HG02763 (cell line): ENCODE measurements around the gene TRMT10C.
"Not testable (repeated sequence)": the region's sequence is repeated elsewhere in the genome, so short reads cannot be mapped to it uniquely, and the experiment has no call there.

Experiments
- ATAC-seq: cut with Tn5 transposase; IDR thresholded peaks from one replicate; pipeline ENCODE4 v1.9.1; 2021; ENCODE audit warnings: mild to moderate bottlenecking, moderate library complexity; ENCODE audit not compliant: unreplicated experiment

TRMT10C gene

GRCh38 chr3:101561630-101562328 lies at the start of gene TRMT10C:
TRMT10C (plus strand) TSS chr3:101561868; CDS start chr3:101564782, 2,914 bp downstream.
- ATAC-seq = peak; percentile 99

DNA sequence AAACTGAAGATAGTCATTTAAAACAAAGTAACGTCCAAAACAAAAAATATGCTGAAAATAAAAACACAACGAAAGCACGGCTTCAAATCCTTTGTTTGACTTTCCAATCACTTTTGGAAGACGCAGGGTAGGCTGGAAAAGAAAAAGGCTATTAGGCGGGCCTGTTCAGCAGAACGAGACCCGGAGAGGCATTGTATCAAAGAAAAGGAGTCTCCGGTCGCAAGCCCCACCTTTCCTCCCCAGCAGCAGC lies 49.3 kb upstream of the TRMT10C start:
- ATAC-seq = peak; percentile 33

DNA sequence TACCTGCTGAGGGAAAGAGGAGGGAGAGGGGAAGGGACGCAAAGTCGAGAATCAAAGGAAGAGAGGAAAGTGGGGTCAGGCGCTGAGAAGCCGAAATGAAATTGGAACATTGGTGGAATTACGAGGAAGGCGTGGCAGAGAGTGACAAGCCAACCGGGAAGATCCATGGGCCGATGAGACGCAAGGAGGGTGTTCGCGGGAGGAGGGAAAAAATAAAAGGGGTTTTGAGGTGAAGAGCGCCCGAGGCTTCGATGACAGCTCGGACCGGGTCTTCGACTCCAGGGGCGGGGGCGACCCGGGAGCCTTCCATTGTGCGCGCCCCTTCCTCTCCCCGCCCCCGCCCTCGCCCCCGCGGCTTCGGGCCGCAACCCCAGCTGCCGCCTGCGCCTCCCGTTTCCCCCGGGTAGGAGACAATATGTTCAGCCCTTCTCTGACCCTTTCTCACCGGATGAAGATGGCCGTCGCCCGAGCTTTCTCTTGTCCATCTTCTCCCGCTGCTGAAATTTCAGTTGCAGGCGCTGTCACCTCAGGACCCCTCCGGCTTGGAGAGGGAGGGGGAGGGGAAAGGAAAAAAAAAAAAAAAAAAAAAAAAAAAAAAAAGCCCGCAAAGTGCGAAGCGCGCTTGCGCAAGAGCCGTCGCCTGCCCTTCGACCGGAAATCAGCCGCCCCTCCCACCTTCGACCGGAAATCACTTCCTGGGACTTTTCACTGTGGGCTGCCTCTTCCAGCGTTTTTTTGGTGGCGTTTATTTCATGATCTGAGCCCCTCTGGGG lies 48.8 kb upstream of the TRMT10C start, which contains the start of gene SENP7:
SENP7 (minus strand) TSS at position 567 of the 773 bp plus-strand sequence; CDS start at position 485, 82 bp downstream.
- peak; percentile 68 for ATAC-seq

GRCh38 chr3:101513419-101513986 lies 48.2 kb upstream of the TRMT10C start:
- peak; percentile 24 for ATAC-seq

- peak; percentile 97 for ATAC-seq
Measured at GRCh38 chr3:101518421-101518871, 43.2 kb upstream of the TRMT10C start.

DNA sequence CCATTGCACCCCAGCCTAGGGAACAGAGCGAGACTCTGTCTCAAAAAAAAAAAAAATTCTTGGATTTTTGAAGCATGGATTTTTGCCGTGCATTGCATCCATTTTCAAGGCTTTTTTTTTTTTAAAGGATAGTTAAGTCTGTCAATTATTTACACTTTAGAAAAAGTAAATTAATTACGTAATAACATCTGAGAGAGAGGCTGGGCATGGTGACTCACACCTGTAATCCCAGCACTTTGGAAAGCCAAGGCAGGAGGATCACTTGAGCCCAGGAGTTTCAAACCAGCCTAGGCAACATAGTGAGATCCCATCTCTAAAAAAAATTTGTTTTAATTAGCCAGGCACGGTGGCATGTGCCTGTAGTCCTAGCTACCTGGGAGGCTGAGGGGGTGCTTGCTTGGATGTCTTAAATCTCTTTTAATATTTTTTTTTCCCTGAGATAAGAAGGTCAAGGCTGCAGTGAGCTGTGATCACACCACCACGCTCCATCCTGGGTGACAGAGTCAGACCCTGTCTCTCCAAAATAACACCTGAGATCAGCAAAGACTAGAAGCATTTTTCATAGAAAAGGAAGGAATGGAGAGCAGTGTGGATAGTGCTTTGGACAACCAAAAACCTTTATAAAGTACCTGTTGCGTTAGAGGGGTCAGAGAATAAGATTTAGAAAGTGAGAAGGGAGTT lies 41.8 kb upstream of the TRMT10C start:
- ATAC-seq = no peak

DNA sequence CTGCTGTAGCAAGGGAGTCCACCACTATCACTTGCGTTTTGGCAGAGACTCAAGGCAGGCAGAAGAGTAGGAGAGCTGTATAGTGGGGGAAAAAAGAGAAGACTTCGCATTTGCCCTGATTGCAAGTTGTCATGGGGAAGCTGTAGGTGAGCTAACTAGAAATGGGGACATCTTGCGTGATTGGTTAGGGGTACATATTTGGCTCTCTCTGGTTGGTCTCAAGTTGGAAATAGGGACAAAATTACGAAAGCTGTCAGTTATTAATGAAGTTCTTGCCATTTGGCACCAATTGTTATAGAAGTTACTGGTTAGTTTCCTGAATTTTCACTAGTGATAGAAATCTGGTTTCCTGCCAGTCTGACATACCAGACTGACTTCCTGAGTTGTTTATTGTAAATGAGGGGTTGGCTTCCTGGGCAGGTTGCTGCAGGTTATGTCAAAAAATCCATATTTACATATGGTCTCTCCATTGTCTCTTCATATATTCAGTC lies 40.4 kb upstream of the TRMT10C start:
- no peak for ATAC-seq

DNA sequence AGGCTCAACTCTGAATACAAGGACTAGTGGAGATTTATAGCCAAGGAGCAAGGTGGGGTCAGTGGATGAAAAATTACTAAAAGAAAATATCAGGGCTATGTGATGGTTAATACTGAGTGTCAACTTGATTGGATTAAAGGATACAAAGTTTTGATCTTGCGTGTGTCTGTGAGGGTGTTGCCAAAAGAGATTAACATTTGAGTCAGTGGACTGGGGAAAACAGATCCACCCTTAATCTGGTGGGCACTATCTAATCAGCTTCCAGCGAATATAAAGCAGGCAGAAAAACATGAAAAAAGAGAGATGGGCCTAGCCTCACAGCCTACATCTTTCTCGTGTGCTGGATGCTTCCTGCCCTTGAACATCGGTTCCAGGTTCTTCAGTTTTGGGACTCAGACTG lies 34.2 kb upstream of the TRMT10C start:
- ATAC-seq = no peak

DNA sequence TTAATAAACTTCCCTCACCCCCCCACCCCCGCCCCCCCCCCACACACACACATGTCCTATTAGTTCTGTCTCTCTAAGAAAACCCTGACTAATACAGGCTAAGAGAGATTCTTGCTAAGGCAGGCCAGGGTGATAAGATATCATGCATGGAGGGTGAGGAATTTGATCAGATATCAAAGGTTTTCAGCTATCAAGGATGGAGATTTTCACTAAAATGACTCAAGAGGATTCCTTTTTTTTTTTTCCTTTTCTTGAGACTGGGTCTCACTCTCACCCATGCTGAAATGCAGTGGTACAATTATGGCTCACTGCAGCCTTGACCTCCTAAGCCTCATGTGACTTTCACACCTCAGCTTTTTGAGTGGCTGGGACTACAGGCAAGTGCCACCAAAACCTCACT lies 33.8 kb upstream of the TRMT10C start:
- ATAC-seq = no peak

DNA sequence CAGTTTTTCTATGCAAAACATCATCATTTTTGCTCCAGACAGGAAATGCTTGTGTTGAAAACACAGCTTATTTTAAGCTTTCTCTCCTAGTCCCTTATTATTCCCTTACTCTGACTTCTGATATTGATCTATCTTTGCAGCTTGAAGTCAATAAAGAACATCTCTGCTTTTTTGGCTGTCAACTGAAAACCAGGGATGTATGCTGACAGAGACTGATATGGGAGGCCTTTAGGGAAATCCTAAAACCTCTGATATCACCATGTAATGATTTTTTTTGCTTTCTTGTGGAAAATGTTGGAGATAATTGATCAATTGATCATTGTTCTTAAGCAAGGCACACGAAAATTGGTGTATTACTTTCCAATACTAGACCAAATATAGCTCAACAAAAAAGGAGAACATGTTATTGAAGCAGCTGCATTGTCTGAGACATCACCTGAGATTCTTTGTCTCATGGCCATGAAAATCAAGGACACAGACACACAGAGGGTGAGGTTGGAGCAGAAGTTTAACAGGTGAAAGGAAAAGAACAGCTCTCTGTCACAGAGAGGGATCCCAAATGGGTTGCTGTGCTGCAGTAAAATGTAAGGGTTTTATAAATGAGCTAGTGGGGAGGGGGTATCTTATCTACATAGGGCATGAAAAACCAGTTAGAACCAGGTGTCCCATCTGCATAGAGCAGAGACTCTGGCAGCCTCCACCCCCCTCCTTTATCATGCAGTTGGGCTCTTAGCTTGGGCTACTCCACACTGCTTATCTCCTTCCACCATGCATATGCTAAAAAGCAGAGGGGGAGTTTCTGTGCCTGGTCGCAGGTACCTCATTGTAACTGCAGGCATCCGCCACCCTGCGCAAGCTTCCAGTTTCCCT lies 31.6 kb upstream of the TRMT10C start:
- ATAC-seq = no peak

GRCh38 chr3:101530686-101531047 lies 31.0 kb upstream of the TRMT10C start:
- ATAC-seq = no peak

DNA sequence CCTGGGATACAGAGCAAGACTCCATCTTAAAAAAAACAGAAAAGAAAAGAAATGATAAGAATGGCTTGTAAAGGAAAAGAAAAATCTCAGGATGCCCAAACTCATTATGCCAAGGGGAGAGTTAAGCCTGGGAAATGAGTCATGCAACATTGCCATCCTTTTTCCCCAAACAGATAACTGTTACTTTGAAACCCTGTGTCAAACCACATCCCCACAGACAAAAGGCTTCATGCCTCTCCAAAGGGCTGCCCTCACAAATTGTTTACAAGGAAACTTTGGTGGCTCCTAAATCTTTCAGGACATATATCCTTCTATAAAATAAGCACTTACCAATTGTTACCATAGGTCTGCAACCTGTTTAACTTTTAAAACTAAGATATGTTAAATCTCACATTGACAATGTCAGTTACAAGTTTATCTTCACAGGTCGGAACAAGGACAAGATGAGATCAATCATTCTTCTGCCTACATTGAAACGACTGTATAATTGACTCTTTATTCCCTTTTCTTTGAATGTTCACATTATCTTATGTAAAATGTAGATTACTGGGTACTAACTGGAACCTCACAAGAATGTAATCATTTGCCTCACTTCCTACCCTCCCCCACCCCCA lies 30.1 kb upstream of the TRMT10C start:
- ATAC-seq = no peak

GRCh38 chr3:101532783-101533602 lies 28.7 kb upstream of the TRMT10C start:
- ATAC-seq = no peak

DNA sequence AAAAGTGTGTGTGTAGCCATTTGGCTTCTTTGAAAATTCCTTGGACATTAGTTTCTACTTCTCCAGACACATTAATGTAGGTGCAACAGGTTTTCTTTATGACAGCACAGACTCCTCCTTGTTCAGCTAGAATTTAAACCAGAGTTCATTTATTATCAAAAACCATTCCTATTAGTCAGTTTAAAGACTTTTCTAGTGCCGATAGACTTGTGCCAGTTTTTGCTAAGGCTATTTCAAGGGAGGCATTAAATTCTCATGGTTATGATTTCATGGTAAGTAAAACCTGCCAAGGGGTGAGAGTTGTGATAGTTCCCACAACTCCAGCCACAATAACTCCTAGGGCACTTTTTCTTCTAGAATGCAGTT lies 28.1 kb upstream of the TRMT10C start:
- no peak for ATAC-seq

- ATAC-seq = no peak
Measured at GRCh38 chr3:101535221-101535620, 26.4 kb upstream of the TRMT10C start.

DNA sequence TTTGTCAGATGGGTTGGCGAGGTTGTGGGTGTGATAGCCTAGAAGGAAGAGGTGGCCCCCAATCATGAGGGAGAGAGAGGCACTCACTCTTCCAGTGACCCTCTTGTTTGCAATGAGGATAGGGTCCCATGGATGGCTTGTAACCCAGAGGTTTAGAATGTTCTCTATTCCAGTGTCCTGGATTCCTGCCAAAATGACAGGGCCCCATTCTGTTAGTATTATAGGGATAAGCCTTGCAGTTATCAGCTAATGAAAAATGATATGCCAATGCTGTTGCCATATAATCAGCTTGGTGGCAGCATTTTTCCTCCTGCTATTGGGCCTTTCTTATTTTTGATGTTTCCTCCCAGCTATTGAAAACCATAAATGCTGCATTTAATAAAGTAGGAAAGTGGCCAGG lies 25.4 kb upstream of the TRMT10C start:
- no peak for ATAC-seq

- not testable (repeated sequence) for ATAC-seq
Measured at GRCh38 chr3:101536955-101537354, 24.7 kb upstream of the TRMT10C start.

DNA sequence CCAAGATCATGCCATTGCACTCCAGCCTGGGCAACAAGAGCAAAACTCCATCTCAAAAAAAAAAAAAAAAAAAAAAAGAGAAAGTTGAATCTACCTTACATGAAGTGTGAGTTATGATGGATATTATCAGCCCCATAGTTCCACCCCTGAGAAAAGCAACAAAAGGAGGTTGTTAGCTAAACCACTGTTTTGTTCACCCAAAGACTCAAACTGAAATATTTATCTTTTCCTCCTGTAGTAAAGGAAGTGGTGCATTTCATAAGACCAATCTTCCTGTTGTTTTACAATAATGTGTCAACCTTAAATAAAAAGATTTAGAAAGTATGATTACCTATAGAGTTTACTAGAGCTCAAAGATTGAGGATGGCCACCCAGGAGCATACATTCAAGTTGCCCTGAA lies 18.7 kb upstream of the TRMT10C start:
- no peak for ATAC-seq

GRCh38 chr3:101544161-101544850 lies 17.4 kb upstream of the TRMT10C start:
- no peak for ATAC-seq
